HG03103 (cell line): ENCODE measurements around the gene CRNKL1.
"Not testable (repeated sequence)": the region's sequence is repeated elsewhere in the genome, so short reads cannot be mapped to it uniquely, and the experiment has no call there.

Source experiments
- ATAC-seq: cut with Tn5 transposase; IDR thresholded peaks from one replicate; pipeline ENCODE4 v1.9.1; 2021; ENCODE audit warnings: low read depth; ENCODE audit not compliant: unreplicated experiment

CRNKL1 gene

DNA sequence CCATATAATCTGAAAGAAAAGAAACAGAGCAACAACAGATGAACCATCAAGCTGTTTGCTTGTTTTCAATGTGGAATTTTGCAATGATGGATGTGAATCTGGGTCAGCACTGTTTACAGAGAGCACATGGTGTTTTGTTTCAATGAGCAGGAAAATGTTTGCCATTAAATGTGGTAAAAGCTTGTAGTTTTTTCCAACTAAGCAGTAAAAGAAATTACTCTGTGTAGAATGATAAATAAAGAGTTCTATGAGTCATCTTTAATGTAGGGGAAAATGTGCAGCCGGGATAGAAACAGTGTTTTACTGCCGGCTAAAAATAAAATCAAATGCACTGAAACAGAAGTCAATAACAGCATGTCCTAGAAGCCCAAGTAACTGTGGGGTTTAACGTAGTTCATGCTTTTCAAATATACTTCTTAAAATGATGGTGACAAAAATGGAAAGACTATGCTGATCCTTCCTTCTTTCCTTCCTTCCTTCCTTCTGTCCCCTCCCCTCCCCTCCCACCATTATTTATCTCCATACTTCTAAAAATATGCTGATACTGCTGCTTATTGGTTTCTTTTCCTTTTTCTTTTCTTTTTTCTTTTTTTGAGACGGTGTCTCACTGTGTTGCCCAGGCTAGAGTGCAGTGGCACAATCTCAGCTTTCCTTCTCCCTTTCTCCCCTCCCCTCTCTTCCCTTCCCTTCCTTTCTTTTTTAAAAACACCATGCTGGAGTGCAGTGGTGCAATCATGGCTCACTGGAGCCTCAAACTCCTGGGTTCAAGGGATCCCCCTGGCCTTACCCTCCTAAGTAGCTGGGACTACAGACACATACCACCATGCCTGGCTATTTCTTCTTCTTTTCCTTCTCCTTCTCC, 41.4 kb downstream of the CRNKL1 start:
- ATAC-seq = no peak

- ATAC-seq = no peak
Observed at GRCh38 chr20:20009784-20010253, 42.4 kb downstream of the CRNKL1 start.

DNA sequence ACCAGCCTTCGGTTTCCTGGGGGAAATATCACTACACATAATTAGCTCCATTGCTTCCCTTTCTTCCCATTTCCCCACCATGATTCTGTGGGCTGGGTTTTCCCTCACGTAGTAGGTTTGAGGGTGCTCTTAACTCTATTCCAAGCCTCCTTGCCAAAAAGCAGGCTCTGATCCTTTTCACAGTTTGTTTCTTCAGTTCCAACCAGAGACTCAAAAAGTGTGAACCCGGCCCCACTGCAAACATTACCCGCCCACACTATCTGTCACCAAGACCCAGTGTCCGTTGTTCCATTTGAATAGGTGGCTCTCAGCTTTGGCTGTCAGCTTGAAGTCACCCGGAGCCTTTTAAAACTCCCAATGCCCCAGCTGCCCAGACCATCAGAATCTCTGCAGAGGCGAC, 46.9 kb downstream of the CRNKL1 start:
- ATAC-seq = no peak

DNA sequence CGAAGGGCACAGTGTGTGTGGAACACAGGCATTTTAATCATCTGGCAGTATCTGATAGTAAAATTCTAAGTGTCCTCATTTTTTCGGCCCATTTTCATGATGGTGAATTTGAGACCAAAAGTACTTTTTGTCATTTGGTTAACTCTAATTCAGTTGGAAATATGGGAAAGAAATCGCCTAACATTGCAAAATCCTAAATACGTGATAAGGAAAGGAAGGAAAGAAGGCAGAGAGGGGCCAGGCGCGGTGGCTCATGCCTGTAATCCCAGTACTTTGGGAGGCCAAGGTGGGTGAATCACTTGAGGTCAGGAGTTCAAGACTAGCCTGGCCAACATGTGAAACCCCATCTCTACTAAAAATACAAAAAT, 48.3 kb downstream of the CRNKL1 start:
- not testable (repeated sequence) for ATAC-seq

DNA sequence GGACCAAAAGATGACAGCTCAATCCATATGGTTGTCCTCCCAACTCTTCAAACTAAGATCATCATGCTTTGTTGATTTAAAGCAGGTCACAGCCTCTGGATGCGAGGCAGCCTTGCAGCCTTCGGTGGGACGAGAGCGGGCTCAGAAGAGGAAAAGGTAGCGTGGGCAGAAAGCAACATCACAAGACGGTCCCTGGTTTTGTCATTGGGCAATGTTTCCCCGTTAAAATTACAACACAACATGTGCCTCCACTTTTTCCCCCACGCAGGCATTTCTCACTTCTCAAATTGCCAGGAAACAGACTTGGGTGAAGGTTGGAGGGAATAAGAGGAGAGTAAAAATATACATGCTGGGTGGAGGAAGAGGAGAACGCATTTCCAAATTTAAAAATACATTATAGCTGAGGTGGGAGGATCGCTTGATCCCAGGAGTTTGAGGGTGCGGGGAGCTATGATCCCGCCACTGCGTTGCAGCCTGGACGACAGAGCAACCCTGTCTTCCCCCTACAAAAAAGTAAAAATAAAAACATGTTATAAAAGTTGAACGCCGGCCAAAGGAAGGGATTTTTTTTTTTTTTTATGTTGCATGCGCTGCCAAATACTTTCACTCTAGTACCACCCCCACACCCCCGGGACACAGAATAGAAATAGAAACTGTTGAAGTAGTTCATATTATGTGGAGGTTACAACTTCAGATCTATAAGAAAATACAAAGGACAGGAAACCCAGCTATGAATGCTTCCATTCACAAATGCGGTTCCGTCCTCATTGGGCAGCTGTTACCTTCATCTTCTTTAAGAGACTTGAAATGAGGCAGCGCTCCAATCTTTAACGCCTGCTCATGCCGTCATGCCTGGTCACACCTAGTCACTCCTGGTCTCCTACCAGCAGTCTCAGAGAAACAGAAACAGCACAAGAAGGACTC, 49.0 kb downstream of the CRNKL1 start:
- no peak for ATAC-seq

- no peak for ATAC-seq
Observed at GRCh38 chr20:20002101-20002998, 49.9 kb downstream of the CRNKL1 start.

DNA sequence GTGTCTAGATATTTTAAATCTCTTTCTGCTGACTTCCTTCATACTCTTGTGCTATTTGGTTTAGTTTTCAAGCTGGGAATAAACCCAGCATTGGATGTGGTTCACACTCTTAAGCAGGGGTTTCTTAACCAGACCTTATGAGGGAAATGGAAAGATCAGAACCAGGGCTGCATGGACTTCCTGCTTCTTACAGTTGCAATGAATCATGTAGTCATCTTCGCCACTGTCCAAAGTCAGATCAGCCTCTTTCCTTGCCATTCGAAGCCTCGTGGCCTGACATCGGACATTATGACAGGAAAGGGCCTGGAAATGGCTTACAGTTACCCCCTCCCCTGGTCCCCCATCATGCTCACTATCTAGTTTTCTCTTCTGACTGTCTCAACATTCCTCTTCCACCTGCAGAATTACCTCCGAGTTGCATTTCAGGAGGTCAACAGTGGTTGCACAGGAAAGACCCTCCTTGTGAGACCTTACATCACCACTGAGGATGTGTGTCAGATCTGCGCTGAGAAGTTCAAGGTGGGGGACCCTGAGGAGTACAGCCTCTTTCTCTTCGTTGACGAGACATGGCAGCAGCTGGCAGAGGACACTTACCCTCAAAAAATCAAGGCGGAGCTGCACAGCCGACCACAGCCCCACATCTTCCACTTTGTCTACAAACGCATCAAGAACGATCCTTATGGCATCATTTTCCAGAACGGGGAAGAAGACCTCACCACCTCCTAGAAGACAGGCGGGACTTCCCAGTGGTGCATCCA, 51.9 kb downstream of the CRNKL1 start:
- ATAC-seq = no peak

GRCh38 chr20:19998990-19999705, 53.1 kb downstream of the CRNKL1 start:
- no peak for ATAC-seq

DNA sequence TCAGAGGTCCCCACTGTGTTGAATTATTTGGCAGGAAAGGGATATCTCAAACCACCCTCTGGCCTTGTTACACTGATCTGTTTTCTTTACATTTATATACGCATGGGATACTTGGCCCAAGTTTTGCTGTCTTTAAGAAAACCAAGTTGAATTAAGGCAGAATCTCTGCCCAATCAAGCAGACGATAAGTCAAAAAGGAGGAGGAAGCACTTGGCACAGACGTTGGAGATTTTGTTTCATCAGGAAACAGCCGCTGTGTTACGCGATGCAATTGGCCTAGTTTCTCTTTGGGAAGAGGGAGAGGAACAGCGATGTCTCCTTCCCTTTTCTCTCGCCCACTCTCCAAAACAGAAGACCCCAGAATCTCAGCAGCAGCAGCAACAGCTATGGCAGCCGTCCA, 55.3 kb downstream of the CRNKL1 start:
- no peak for ATAC-seq

- ATAC-seq = no peak
Observed at GRCh38 chr20:19996222-19996621, 56.0 kb downstream of the CRNKL1 start.

DNA sequence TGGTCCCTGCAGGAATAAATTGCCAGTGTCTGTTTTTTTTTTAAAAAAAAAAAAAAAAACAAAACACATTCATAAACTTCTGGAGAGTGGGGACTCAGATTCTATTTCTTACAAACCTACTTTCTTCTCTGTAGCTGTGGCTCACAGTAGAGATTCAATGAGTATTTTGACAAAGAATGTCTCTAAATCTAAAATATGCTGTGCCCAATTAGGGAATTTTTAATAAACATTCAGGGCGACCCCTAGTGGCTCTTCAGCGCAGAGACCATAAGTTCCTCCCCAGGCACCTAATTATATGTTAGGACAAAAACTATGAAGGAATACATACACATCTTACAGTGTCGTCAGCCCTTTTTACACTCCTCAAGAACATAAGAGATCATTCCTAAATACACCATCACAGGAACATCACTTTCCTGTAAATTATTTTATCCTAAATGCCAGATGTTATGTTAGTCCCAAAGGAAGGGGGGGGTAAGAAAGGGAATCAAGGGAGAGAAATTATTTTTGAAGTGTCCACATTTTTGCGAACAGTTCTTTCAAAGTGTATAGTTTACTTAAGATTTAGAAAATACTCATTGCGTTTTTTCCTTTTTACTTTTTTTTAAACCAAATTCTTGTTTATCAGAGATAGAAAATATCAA, 56.9 kb downstream of the CRNKL1 start:
- ATAC-seq = no peak

DNA sequence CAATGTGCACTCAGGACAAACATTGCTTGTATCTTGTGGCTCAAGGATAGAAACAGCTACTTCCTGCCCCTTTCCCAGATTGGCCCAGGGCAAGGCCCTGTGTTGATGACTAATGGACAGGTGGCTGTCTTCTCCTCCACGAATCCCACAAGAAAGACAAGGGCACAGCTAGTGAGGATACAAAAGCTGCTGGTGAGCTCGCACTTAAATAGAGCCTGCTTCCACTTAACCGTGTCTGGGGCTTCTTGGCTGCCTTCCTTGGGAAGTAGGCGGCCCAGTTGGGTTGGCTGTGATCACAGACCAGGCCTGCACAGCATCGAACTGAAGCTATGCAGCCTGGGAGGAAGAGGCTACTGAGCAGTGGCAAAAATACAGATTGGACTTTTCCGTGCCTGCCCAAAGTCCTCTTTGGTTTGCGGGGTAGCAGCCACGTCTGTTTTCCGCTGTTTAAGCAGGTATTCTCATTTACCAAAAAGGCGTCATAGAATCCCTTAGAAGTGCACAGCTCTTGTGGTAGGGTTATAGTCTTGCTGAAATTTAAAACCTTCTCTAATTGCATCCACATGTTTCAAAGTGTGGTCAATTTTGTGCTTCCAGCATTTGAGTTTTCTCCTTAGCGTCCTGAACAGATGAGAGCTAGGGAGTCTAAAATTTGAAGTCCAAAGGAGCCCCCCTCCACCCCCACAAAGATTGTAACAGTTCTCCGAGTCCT, 58.2 kb downstream of the CRNKL1 start:
- ATAC-seq = no peak

GRCh38 chr20:19992996-19993908, 59.0 kb downstream of the CRNKL1 start:
- no peak for ATAC-seq

GRCh38 chr20:19991854-19992253, 60.4 kb downstream of the CRNKL1 start:
- no peak for ATAC-seq

DNA sequence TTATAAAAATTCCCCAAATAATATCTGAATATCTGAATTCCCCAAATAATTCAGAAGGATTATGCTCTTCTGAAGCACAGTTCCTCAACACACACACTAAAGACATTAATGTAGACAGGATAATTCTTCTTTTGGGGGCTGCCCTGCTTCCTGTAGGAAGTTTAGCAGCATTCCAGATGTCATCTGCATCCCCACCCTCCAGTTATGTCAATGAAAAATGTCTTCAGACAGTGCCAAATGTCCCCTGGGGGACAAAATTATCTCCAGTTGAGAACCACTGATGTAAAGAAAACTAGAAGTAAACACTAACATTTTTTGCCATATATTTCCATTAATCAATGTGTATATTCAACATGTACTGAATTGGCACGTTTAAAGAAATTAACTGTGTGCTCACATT, 61.0 kb downstream of the CRNKL1 start:
- ATAC-seq = no peak

DNA sequence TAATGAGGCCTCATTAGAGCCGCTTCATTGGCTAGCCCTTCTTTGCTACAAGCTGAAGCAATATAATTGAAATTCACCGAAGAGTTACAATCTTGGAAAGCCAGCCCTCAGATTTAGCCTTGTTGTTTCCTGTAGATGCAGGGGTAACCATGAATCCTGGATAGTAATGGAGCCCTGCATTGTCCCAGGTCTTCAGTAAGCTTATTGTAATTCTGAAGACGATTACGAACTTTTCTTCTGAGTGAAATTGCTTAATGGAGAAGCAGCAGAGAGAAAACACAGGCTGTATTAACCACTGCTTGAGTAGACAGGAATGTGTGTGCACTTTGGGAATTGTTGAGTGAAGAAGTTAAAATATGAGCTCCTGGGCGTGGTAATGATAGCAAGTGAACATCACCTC, 61.4 kb downstream of the CRNKL1 start:
- ATAC-seq = no peak

DNA sequence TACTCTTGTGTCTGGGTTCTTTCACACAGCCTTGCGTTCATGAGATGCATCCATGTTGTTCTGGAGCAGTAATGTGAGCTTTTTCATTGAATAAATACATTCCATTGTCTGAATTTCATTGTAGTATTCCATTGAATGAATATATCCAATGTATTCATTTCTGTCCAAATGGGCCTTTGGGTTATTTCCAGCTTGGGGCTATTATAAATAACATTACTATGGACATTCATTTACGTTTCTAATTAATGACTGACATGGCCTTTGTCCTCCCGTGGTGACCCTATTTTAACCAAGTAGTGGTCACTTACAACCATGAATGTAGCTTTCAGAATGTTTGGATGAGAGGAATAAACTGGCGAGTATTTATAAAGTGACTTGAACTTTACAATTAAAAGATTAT, 65.2 kb downstream of the CRNKL1 start:
- no peak for ATAC-seq
